Measurements from ENCODE around the gene PRDM16. TPM values are rescaled to one million over a fixed set of nuclear protein-coding genes. Genes with fewer than 3 reads are reported as not detected.

The PRDM16 gene
- total RNA-seq, 1 experiment from 2014 or later, result 0.17 TPM

- H3K9me3 ChIP-seq (ENCODE audit: control insufficient read depth, low read depth, low read length), result no peaks in the 10 kb centered on the region
- no peak overlapping the region for H4K5ac ChIP-seq (ENCODE audit: insufficient read length, low read depth, low read length)
- H3K23ac ChIP-seq (ENCODE audit: insufficient read length, low read depth, low read length), result no peak overlapping the region
- no peak overlapping the region for H2BK120ac ChIP-seq (ENCODE audit: low read depth, low read length, poor library complexity, severe bottlenecking)
- H3K23me2 ChIP-seq (ENCODE audit: insufficient read length, low read depth, low read length, poor library complexity, severe bottlenecking), result no peaks in the 10 kb centered on the region
- H3K36me3 Mint-ChIP-seq (ENCODE audit: insufficient read depth in 1 of 3, low read depth in 3 of 3), result no peaks in the 10 kb centered on the region
- H3K27me3 Mint-ChIP-seq (ENCODE audit: low read depth), result peaks cover 26% of the 10 kb centered on the region
- peaks cover 4 to 31% of the 10 kb centered on the region in 2 experiments for H3K4me1 Mint-ChIP-seq
- no peak overlapping the region for H2AK5ac ChIP-seq (ENCODE audit: insufficient read length, low read length)
- H3K4me3 Mint-ChIP-seq, result no peak overlapping the region
- H2BK20ac ChIP-seq (ENCODE audit: low read depth, low read length, poor library complexity, severe bottlenecking), result no peak overlapping the region
- H4K8ac ChIP-seq (replicated peaks; ENCODE audit: insufficient read length, low read depth, low read length), result no peak overlapping the region
- no peak overlapping the region for H3K4ac ChIP-seq (ENCODE audit: low read depth, low read length)
- H3K79me2 ChIP-seq (ENCODE audit: insufficient read depth, low read length), result no peaks in the 10 kb centered on the region
- no peak overlapping the region for H3K9ac ChIP-seq (ENCODE audit: extremely low read depth, insufficient read length, low read length)
- H3K4me2 ChIP-seq (ENCODE audit: insufficient read depth, insufficient read length, low read length), result no peak overlapping the region
- no peak overlapping the region for H2BK15ac ChIP-seq (ENCODE audit: low read depth, low read length)
- no peak overlapping the region for H3K27ac ChIP-seq (ENCODE audit: insufficient read length, low read depth, low read length)
- H3K56ac ChIP-seq (ENCODE audit: insufficient read length, low read depth, low read length), result no peak overlapping the region
- no peak for DNase-seq
- no peak overlapping the region for H4K91ac ChIP-seq (ENCODE audit: insufficient read length, low read depth, low read length)
- no peak overlapping the region for H2BK5ac ChIP-seq (ENCODE audit: insufficient read length, low read length)
- no peaks in the 10 kb centered on the region for H3K9me3 Mint-ChIP-seq
- no peaks in the 10 kb centered on the region for H4K20me1 ChIP-seq (ENCODE audit: control insufficient read depth, insufficient read depth, insufficient read length)
- no CpG with 5 or more reads among the region's 16 CpGs for WGBS (ENCODE audit: extremely low coverage, insufficient read length, low lambda C conversion rate)
- no peaks in the 10 kb centered on the region; the same call in 1 of the 2 replicates for H3K27me3 ChIP-seq (ENCODE audit: insufficient read depth, low read length)
- no peaks in the 10 kb centered on the region for H3K4me1 ChIP-seq (ENCODE audit: insufficient read depth, low read length)
- H3K14ac ChIP-seq (ENCODE audit: insufficient read depth, low read length), result no peak overlapping the region
- no peak overlapping the region for H2AFZ ChIP-seq (ENCODE audit: low read length)
- H2BK12ac ChIP-seq (ENCODE audit: insufficient read length, low read depth, low read length), result no peak overlapping the region
- no peaks in the 10 kb centered on the region for H3K79me1 ChIP-seq (ENCODE audit: insufficient read depth, low read depth, low read length, poor library complexity, severe bottlenecking)
- no peak overlapping the region for H3K27ac Mint-ChIP-seq
- H3K18ac ChIP-seq (ENCODE audit: insufficient read length, low read depth, low read length), result no peak overlapping the region
- H3T11ph ChIP-seq (ENCODE audit: low read length), result no peak overlapping the region
- no peak for TF ChIP-seq CTCF (conservative IDR thresholded peaks at IDR 0.05)
These were observed 177.2 kb downstream of the PRDM16 start for GRCh38 chr1:3246251-3246650.

All from H9 (cell line).